Measurements from ENCODE around the gene MRPL4.

DNA sequence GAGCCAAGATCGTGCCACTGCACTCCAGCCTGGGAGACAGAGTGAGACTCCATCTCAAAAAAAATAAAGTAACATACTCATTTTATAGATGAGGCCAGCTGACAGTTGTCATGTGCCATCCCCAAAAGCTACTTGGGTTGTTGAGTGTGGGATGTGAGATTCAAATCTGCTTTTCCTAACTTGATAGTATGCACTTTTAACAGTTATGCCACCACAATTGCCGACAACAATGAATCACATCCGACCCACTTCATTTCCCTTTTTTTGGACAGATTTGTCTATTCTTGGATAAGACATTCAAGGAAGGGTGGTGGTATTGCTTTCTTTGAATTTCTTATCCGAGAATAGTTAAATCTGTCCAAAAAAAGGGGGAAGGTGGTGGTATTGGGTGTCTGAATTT, 41.0 kb upstream of the MRPL4 start:
- TF ChIP-seq NFIC (IDR thresholded peaks at IDR 0.05; ENCODE audit: low read depth, low read length) (no peak), POLR2A (IDR thresholded peaks at IDR 0.05; ENCODE audit: low read depth, low read length) (no peak), TCF7 (IDR thresholded peaks at IDR 0.05; ENCODE audit: borderline replicate concordance) (no peak), EGR1 (IDR thresholded peaks at IDR 0.05; ENCODE audit: borderline replicate concordance in 1 of 2, low read depth in 2 of 2, low read length in 2 of 2) (no peak), MYC (IDR thresholded peaks at IDR 0.05; ENCODE audit: insufficient read depth, insufficient read length, insufficient replicate concordance, low read length, severe bottlenecking) (no peak), SP1 (IDR thresholded peaks at IDR 0.05; ENCODE audit: low read depth, low read length) (no peak), CEBPB (IDR thresholded peaks at IDR 0.05; ENCODE audit: borderline replicate concordance in 1 of 2, low read depth in 2 of 2, low read length in 2 of 2) (no peak)
- TF ChIP-seq, protein P1, sequence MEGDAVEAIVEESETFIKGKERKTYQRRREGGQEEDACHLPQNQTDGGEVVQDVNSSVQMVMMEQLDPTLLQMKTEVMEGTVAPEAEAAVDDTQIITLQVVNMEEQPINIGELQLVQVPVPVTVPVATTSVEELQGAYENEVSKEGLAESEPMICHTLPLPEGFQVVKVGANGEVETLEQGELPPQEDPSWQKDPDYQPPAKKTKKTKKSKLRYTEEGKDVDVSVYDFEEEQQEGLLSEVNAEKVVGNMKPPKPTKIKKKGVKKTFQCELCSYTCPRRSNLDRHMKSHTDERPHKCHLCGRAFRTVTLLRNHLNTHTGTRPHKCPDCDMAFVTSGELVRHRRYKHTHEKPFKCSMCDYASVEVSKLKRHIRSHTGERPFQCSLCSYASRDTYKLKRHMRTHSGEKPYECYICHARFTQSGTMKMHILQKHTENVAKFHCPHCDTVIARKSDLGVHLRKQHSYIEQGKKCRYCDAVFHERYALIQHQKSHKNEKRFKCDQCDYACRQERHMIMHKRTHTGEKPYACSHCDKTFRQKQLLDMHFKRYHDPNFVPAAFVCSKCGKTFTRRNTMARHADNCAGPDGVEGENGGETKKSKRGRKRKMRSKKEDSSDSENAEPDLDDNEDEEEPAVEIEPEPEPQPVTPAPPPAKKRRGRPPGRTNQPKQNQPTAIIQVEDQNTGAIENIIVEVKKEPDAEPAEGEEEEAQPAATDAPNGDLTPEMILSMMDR (IDR thresholded peaks at IDR 0.05 in 2 of 3, conservative IDR thresholded peaks at IDR 0.05 in 1 of 3; ENCODE audit: control insufficient read depth in 2 of 3, extremely low read depth in 1 of 3, insufficient read depth in 1 of 3, low read depth in 3 of 3, low read length in 3 of 3), result no peak
- TF ChIP-seq, protein P2, sequence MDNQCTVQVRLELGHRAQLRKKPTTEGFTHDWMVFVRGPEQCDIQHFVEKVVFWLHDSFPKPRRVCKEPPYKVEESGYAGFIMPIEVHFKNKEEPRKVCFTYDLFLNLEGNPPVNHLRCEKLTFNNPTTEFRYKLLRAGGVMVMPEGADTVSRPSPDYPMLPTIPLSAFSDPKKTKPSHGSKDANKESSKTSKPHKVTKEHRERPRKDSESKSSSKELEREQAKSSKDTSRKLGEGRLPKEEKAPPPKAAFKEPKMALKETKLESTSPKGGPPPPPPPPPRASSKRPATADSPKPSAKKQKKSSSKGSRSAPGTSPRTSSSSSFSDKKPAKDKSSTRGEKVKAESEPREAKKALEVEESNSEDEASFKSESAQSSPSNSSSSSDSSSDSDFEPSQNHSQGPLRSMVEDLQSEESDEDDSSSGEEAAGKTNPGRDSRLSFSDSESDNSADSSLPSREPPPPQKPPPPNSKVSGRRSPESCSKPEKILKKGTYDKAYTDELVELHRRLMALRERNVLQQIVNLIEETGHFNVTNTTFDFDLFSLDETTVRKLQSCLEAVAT (IDR thresholded peaks at IDR 0.05), result no peak
- TF ChIP-seq, protein P3, sequence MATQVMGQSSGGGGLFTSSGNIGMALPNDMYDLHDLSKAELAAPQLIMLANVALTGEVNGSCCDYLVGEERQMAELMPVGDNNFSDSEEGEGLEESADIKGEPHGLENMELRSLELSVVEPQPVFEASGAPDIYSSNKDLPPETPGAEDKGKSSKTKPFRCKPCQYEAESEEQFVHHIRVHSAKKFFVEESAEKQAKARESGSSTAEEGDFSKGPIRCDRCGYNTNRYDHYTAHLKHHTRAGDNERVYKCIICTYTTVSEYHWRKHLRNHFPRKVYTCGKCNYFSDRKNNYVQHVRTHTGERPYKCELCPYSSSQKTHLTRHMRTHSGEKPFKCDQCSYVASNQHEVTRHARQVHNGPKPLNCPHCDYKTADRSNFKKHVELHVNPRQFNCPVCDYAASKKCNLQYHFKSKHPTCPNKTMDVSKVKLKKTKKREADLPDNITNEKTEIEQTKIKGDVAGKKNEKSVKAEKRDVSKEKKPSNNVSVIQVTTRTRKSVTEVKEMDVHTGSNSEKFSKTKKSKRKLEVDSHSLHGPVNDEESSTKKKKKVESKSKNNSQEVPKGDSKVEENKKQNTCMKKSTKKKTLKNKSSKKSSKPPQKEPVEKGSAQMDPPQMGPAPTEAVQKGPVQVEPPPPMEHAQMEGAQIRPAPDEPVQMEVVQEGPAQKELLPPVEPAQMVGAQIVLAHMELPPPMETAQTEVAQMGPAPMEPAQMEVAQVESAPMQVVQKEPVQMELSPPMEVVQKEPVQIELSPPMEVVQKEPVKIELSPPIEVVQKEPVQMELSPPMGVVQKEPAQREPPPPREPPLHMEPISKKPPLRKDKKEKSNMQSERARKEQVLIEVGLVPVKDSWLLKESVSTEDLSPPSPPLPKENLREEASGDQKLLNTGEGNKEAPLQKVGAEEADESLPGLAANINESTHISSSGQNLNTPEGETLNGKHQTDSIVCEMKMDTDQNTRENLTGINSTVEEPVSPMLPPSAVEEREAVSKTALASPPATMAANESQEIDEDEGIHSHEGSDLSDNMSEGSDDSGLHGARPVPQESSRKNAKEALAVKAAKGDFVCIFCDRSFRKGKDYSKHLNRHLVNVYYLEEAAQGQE (IDR thresholded peaks at IDR 0.05; ENCODE audit: low read depth, low read length), result no peak

All from GM12878 (cell line).